Stomach (tissue), 4 donors: Measurements from ENCODE around the gene GPR158.

Source experiments
- CTCF ChIP-seq, 7 experiments: fragments of 450-650 bp in 4 of 7; fragments of 200-600 bp in 3 of 7; sonication (generic) in 3 of 7; IDR thresholded peaks; one replicate each; pipeline ENCODE4 v1.5.1; 2016 to 2019; ENCODE audit warnings: antibody characterized with exemption in 7 of 7, control low read depth in 2 of 7, mild to moderate bottlenecking in 1 of 7
- POLR2A ChIP-seq, 4 donors: fragments of 450-650 bp; IDR thresholded peaks; one replicate each; pipeline ENCODE4 v1.6.1; 2016; ENCODE audit warnings: antibody characterized with exemption in 4 of 4, control low read depth in 2 of 4, mild to moderate bottlenecking in 1 of 4, moderate library complexity in 1 of 4
- POLR2AphosphoS5 ChIP-seq, 3 donors: sonication (generic); formaldehyde crosslinking; IDR thresholded peaks; one replicate each; pipeline ENCODE4 v1.6.1; 2016; ENCODE audit warnings: antibody characterized with exemption in 3 of 3

- TF ChIP-seq CTCF (IDR thresholded peaks at IDR 0.05) (no peak), POLR2AphosphoS5 (IDR thresholded peaks at IDR 0.05) (no peak), POLR2A (IDR thresholded peaks at IDR 0.05) (no peak)
Observed at GRCh38 chr10:25130906-25131305, 43.9 kb upstream of the GPR158 start.
